ENCODE measurements around the gene LHFPL3. TPM values are rescaled to one million over a fixed set of nuclear protein-coding genes. Genes with fewer than 3 reads are reported as not detected.

Gene LHFPL3
- total and polyA plus RNA-seq, 2 of the 13 experiments (the other 11 are each of a cell fraction or from before 2014, with no cell fraction given): not detected

DNA sequence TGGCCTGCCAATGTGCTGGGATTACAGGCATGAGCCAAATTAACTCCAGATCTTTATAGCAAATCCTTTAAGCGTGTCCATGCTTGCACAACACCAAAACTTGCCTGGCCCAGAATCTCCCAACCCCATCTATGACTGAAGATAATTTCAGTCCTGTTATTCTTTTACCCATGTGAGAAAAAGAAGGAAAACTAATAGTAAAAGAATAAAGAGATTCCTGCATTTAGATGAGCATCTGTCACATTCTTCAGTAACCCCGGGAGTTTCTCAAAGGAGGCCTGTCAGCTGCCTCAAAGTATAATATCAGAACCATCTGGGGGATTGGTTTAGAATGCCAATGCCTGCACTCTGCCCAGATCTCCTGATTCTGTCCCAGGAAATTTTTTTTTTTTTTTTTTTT is 527.5 kb downstream of the LHFPL3 start (continued):
- no peak for TF ChIP-seq U2AF2 (IDR thresholded peaks at IDR 0.05; ENCODE audit: low read depth, low read length)
- TF ChIP-seq ZNF382 (CRISPR knock-in tag; IDR thresholded peaks at IDR 0.05; ENCODE audit: borderline replicate concordance): no peak
- no peak for TF ChIP-seq ETS1 (CRISPR knock-in tag; IDR thresholded peaks at IDR 0.05)
- TF ChIP-seq ZFP62 (CRISPR knock-in tag; IDR thresholded peaks at IDR 0.05): no peak
- TF ChIP-seq, protein P1, sequence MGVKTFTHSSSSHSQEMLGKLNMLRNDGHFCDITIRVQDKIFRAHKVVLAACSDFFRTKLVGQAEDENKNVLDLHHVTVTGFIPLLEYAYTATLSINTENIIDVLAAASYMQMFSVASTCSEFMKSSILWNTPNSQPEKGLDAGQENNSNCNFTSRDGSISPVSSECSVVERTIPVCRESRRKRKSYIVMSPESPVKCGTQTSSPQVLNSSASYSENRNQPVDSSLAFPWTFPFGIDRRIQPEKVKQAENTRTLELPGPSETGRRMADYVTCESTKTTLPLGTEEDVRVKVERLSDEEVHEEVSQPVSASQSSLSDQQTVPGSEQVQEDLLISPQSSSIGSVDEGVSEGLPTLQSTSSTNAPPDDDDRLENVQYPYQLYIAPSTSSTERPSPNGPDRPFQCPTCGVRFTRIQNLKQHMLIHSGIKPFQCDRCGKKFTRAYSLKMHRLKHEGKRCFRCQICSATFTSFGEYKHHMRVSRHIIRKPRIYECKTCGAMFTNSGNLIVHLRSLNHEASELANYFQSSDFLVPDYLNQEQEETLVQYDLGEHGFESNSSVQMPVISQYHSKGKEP (CRISPR knock-in tag; IDR thresholded peaks at IDR 0.05): no peak

- CTCF ChIA-PET (ENCODE audit: low intra/inter-chr PET ratio, low total read pairs): no interaction called here
- 3% methylated on average over 4 of the region's 5 CpGs for WGBS (ENCODE audit: low lambda C conversion rate)
- TF ChIP-seq MNT (IDR thresholded peaks at IDR 0.05): no peak
- TF ChIP-seq, protein P2, sequence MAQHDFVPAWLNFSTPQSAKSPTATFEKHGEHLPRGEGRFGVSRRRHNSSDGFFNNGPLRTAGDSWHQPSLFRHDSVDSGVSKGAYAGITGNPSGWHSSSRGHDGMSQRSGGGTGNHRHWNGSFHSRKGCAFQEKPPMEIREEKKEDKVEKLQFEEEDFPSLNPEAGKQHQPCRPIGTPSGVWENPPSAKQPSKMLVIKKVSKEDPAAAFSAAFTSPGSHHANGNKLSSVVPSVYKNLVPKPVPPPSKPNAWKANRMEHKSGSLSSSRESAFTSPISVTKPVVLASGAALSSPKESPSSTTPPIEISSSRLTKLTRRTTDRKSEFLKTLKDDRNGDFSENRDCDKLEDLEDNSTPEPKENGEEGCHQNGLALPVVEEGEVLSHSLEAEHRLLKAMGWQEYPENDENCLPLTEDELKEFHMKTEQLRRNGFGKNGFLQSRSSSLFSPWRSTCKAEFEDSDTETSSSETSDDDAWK (CRISPR knock-in tag; IDR thresholded peaks at IDR 0.05): no peak
- TF ChIP-seq PHF5A (CRISPR knock-in tag; IDR thresholded peaks at IDR 0.05; ENCODE audit: low read depth, unreplicated experiment): no peak
- no peak for TF ChIP-seq ZNF761 (CRISPR knock-in tag; conservative IDR thresholded peaks at IDR 0.05)
- TF ChIP-seq, protein P3, sequence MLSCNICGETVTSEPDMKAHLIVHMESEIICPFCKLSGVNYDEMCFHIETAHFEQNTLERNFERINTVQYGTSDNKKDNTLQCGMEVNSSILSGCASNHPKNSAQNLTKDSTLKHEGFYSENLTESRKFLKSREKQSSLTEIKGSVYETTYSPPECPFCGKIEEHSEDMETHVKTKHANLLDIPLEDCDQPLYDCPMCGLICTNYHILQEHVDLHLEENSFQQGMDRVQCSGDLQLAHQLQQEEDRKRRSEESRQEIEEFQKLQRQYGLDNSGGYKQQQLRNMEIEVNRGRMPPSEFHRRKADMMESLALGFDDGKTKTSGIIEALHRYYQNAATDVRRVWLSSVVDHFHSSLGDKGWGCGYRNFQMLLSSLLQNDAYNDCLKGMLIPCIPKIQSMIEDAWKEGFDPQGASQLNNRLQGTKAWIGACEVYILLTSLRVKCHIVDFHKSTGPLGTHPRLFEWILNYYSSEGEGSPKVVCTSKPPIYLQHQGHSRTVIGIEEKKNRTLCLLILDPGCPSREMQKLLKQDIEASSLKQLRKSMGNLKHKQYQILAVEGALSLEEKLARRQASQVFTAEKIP (CRISPR knock-in tag; IDR thresholded peaks at IDR 0.05; ENCODE audit: borderline replicate concordance): no peak
- TF ChIP-seq ZNF749 (CRISPR knock-in tag; IDR thresholded peaks at IDR 0.05; ENCODE audit: borderline replicate concordance): no peak
- TF ChIP-seq ZNF432 (CRISPR knock-in tag; IDR thresholded peaks at IDR 0.05; ENCODE audit: borderline replicate concordance): no peak
- DNase-seq (ENCODE audit: low spot score) (no peak), FAIRE-seq (no peak), ATAC-seq (no peak)
- Histone ChIP-seq H3K27me3 (ENCODE audit: control insufficient read depth in 1 of 2, insufficient read depth in 2 of 2, low read length in 2 of 2) (peaks cover 0 to 14% of the 10 kb centered on the region in 2 experiments; a peak in 2 of 5 replicates), H3K79me2 (ENCODE audit: insufficient read depth, low read length) (no peaks in the 10 kb centered on the region), H3K4me1 (ENCODE audit: insufficient read depth, low read length) (no peaks in the 10 kb centered on the region), H4K20me1 (ENCODE audit: insufficient read depth, low read length) (no peaks in the 10 kb centered on the region), H3K4me3 (replicated peaks in 1 of 3; ENCODE audit: insufficient read depth in 1 of 3, low read depth in 2 of 3, low read length in 3 of 3) (no peak overlapping the region), H2AFZ (ENCODE audit: low read length) (no peak overlapping the region), H3K36me3 (replicated peaks in 1 of 2; ENCODE audit: control insufficient read depth in 1 of 2, insufficient read depth in 2 of 2, low read length in 2 of 2) (no peaks in the 10 kb centered on the region), H3K27ac (ENCODE audit: extremely low read length, insufficient read depth, low read length) (no peak overlapping the region), H3K4me2 (ENCODE audit: low read depth, low read length) (no peak overlapping the region), H3K9me3 (ENCODE audit: low read length) (no peaks in the 10 kb centered on the region), H3K9ac (ENCODE audit: insufficient read depth, low read depth, low read length) (no peak overlapping the region)
- intact Hi-C loops (cut with micrococcal nuclease; ENCODE audit: unreplicated experiment) (no loop called here), in situ Hi-C loops (cut with HindIII; ENCODE audit: extremely low pct_ligation_motif_present, low pct_unique_long_range_greater_than_20kb) (no loop called here)
- POLR2A ChIA-PET: no interaction called here
- no TSS peak for BruUV-seq (replicated peaks)
Measured at GRCh38 chr7:104857458-104858425, 529.3 kb downstream of the LHFPL3 start.
